EH (cell line): Measurements from ENCODE around the gene PLK3.
"Not testable (repeated sequence)": the region's sequence is repeated elsewhere in the genome, so short reads cannot be mapped to it uniquely, and the experiment has no call there.

Experiments
- DNase-seq: peaks from one replicate; pipeline ENCODE4 v3.0.0-alpha.2; 2015; ENCODE audit warnings: low read depth

Gene PLK3

DNA sequence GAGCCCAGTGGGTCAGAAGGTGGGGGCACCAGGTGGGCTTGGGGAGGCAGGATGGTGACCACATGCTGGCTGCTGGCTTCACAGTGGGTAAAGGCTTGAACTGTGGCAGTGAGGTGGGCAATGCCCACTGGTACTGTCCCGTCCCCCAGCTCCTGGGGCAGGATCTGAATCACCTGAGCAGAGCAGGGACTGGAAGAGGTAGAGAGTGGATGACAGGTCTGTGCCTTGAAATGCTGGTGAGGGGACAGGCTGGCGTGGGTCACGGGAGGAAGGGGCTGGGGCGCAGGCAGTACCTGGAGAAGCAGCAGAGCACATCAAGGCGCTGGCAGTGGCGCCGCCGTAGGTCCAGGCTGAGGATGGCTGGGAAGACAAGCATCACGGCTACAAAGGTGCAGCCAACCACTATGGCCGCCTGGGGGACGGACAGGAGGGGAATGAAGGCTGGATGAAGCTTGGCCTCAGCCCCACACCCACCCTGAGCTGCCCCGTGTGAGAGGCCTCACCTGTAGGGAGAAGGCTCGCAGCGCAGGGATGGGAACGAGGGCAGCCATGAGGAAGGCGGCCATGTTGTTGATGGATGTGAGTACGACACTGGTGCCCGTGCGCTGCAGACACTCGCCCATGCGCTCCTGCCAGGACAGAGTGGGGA, 27.9 kb downstream of the PLK3 start:
- DNase-seq = no peak

DNA sequence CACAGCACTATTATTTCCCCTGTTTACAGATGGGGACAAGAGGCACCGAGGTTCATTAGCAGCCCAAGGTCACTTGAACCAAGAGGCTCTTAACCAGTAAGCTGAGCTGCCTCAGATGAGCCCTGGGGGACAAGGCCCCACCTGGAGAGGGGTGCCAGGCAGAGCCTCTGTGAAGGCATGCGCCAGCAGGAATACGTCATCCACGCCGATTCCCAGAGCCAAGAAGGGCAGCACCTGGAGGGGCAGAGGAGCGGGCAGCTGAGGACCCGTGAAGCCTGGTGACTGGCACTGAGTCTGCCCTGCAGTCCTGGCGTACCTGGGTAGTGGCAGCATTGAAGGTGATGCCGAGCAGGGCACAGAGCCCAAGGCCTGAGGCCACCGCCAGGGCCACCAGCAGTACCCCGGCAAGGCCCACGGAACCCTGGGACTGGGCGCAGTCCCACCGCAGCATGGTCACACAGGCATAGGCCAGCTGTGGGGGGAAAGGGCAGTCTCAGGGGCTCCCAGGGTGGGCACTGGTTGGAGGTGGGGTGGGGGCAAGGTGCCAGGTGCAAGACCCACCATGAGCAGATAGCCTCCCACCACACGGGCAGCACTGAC, 28.8 kb downstream of the PLK3 start:
- DNase-seq = no peak

DNA sequence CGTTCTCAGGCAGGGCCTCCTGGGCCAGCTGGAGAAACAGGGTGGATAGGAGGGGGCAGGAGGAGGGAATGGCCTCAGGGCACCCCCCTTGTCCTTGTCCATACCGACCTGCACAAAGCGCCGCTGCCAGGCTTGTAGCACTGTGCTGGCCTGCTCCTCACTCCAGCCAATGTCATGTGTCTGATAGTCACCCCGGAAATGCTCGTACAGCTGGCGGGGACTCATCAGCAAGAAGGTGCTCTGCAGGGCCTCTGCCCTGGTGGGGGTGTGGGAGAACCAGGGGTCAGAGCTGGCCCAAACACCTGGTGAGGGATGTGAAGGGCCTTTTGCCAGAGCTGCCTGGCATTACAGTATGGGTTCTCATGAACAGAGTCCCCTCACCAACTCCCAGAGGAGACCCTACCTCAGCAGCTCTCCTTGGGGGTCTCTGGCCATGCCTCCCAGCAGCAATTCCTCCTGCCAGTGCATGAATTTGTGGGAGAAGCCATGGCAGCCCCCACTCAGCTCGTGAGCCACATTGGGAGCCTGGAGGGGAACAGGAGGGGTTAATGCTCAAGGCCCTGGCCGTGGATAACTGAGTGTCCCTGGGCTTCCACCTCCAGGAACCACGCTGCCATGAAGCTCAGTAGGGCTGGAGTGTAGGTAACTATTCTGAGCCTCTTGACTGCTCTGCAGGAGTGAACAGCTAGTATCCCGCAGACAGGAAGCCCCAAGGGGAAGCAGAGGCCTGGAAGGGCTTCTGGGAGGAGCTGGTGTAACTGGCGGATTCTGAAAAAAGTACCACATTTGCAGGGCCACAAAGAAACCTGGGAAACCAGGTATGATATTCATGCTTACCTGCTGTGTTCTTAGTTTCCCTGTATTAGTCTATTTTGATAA, 29.6 kb downstream of the PLK3 start:
- DNase-seq = no peak

DNA sequence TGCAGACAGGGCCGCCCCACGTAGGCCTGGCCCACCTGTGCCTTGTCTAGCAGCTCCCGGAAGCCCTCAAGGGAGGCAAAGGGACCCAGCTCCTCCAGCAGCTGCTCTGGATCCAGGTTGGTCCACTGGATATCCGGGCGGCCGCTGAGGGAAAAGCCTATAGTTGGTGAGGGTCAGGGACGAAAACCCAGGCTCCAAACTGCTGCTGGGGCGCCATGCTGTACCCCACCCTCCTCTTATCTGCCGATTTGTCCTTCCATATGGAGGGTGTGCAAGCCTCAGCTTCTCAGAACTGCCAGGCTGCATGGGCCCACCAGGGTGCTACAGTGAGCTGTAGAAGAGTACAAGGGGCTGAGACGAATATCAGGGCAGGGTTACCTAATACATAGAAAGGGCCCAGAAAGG, 30.7 kb downstream of the PLK3 start:
- no peak for DNase-seq

DNA sequence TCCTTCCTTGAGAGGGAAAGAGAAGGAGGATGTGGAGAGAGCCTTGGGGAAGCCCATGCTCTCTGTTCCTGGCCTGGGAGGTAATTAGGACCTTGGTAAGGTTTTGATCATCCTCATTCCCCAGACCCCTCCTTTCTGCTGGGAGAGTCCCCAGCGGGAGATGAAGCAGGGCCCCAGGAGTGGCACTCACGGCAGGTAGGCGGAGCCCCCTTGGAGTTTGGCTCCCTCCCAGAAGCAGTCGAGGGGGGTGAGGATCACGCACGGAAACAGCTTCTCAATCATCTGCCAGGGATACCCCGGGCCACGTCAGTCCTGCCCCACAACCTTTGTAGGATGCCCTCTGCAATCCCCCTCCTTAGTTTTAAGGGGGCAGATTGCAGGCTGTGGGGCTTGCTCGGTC, 31.3 kb downstream of the PLK3 start:
- no peak for DNase-seq

DNA sequence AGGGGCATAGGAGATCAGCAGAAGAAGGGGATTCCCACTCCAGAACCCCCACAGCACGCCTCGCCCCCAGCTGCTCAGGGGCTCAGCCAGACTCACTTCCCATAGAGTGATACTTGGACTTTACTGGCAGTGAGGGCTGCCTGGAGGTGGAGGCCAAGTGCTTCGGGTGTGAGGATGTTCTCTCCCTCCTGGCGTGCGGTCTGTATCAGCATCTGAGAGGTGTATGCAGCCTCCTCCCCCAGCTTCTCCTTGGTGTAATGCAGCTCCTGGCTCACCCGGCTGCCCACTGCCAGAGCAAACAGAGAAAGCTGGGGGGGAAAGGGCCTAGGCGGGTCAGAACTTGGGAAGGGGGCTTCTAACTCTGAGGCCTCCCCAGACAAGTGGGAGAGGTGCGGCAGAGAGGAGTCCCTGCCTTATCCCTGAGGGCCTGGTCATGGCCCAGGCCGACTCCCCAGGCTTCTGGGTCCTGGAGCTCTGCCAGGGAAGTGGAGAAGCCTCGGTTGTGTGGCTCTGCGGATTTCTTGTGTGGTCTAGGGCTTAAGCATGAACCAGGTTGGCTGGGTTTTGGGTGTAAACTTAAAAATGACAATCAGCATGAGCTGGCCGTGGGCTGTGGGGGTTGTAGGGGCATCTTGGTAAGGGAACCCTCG, 32.0 kb downstream of the PLK3 start:
- DNase-seq = no peak

DNA sequence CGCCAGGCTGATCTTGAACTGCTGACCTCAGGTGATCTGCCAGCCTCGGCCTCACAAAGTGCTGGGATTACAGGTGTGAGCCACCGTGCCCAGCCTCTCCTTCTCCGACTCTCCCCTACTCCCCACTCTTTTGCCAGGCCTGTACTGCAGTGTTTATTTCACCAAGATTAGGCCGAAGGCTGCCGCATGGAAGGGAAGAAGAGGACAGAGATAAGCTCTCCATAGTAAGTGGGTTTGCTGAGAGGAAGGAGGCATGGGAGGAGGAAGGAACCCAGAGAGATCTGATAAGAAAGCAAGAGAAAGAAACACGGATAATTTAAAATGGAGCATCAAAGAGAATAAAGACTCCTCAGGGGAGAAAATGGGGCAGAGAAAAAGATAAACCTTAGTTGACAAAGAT, 34.2 kb downstream of the PLK3 start:
- no peak for DNase-seq

DNA sequence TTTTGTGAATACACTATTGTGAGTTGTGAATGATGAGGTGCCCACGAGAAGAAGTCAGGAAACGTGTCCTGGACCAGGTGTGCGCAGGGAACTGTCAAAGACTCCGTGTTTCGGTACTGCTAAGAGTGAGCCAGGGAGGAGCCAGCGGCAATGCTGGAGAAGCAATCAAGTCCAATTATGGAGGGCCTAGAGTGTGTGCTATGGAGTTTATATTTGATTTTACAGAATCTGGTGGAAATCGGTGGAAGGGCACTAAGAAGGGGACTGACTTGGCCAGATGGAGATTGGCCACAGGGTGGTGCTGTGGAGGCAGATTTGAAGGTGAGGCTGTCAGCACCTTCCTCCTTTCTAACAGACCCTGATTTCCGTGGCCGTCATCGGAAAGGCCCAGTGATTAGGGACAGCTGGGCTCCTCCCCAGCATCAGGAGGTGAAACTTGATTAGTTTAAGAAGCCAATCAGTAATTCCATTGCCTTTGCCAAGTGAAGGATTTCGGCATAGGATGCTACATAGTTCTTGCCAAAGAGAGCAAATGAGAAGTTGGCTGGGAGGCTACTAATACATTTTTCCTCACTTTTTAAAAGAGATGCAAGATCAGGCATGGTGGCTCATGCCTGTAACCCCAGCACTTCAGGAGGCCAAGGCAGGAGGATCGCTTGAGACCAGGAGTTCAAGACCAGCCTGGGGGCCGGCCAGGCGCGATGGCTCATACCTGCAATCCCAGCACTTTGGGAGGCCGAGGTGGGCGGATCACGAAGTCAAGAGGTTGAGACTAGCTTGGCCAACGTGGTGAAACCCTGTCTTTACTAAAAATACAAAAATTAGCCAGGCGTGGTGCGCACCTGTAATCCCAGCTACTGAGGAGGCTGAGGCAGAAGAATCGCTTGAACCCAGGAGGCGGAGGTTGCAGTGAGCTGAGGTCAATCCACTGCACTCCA, 35.8 kb downstream of the PLK3 start:
- DNase-seq = peak; percentile 80

DNA sequence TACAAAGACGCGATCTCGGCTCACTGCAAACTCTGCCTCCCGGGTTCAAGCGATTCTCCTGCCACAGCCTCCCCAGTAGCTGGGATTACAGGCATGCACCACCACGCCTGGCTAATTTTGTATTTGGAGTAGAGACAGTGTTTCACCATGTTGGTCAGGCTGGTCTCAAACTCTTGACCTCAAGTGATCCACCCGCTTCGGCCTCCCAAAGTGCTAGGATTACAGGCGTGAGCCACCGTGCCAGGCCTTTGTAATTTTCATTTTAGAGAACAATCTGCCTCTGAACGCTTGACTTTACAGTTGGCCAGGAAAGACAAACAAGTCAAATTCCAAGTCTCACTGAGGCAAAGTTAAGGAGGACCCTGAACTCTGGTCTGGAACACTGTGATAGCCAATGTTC, 38.1 kb downstream of the PLK3 start:
- DNase-seq = not testable (repeated sequence)

DNA sequence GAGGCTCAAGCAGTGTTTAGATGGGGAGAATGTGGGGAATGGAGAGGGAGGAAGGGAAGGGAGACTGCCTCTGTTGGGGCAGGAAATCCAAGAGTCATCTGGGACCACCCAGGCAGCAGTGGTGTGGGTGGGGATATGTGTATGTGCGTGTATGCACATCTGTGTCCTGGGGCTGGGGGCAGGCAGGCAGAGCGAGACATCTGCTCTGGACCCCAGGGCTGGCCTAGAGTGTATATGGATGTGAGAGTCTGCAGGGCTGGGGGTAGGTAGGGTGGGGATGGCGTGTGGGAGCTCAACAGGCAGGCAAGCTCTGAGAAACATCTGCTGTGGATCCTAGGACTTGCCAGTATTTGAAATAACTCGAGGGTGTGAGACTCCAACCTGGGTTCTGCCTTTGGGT, 39.4 kb downstream of the PLK3 start:
- DNase-seq = no peak

DNA sequence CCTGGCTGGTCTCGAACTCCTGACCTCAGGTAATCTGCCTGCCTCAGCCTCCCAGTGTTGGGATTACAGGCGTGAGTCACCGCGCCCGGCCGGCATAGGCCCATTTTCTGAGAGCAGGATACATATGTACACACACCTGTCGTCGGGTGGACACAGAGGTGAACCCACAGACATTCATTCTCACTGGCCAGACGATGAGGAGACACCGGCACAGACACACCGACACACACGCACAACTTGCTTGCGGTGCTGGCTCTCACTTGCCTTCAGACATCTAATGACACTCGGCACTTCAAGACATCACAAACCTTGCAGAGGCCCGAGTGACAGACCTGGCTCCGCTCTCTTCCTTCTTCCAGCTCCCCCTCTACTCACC, 42.3 kb downstream of the PLK3 start:
- DNase-seq = no peak

DNA sequence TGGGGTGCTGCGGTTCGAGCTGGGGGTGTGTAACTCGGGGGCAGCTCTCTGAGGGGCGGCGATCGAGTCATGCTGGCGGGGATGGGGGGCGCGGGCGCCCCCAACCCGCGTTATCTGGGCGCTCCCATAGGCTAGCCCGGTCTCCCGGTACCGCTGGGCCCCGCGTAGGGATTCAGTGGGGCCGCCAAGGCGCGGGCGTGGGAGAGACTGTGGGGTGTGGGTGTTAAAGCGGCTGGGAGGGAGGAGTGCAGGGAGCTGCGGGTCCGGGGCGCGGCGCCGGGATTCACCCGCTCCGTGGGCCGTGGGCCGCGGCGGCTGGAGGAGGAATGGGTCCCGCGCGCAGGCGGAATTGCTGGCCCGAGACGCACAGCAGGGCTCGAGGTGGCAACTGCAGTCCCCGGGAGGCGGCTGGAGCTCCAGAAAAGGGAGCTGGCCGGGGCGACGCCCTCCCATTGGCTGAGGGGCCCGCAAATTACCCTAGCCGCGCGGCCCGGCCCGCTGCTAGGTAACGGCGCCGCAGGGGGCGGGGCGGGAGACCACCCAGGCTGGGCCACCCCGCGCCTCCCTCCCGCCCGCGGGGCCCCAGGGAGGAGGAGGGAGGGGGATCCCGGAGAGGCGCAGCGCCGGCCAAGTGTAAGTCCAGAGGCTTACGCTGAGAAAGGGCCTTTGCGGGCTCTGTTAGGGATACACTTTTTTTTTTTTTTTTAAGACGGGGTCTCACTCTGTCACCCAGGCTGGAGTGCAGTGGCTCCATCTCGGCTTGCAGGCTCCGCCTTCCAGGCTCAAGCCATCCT, 42.9 kb downstream of the PLK3 start, which contains the start of gene PTCH2:
PTCH2 (minus strand) TSS at position 392 of the 794 bp plus-strand sequence; CDS start at position 71, 321 bp downstream.
- DNase-seq = peak; percentile 78

DNA sequence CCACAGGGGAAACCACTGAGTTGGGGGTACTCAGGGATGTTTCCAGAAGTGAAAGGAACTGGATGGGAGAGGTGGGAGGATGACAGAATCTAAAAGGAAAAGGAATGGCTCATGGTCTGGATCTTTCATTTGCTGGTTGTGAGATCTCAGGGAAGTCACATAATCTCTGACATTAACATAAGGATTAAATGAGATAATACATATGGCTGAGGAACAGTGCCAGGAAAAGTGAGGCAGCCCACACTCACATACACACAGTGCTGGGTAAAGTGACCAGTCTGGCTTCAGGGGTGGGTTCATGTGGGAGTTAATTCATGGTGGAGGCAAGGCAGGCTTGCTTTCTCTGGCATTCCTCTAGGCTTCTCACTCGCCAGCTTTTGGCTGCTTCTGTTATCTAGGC, 46.8 kb downstream of the PLK3 start:
- no peak for DNase-seq

DNA sequence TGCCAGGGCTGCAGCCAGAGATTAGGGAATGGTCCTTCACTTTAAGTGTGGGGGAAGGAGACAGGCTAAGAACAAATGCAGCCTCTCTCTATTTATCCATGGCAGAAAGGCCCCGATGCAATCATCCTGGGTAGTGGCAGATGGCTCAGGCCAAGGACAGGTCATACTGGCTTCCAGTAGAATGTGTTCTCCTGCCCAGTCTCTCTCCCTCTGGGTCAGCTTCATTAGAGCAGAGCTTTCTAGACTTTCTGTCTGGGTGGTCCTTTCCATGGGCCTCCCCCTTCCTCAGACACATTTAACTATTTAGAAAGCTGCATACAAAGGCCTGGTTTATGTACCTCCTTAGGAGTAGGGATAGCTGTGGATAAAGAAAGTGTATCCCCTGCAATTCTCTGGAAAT, 47.7 kb downstream of the PLK3 start:
- DNase-seq = no peak

DNA sequence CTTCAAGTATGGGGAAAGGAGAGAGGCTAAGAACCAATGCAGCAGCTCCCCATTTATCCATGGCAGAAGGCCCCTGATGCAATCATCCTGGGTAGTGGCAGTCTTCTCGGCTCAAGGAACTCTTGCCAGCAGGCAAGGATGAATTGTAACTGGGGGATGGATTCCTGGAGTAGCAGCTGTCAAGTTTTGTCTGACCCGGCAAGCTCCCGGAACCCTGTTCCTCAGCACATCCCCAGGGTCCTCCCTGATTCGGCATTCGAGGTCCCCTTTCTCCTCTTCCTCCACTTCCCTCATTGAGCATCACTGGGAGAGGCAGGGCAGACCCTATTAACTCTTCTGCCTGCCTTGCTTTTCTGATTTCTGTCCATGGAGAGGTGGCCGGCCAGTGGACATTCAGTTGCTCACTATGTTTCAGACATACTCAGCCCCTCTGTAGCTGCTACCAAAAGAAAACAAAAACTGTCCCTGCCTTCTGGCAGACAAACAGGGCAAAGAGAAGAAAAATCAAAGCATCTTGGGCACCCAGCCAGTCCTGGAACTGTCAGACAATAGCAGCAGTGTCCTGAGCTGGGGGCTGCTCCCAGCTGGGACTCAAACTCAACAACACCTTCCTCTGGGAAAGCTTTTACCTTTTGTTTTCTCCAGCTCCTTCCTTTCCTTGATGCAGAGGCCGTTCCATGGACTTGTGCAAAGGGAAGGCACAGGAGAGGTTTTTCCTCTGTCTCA, 48.4 kb downstream of the PLK3 start:
- no peak for DNase-seq

DNA sequence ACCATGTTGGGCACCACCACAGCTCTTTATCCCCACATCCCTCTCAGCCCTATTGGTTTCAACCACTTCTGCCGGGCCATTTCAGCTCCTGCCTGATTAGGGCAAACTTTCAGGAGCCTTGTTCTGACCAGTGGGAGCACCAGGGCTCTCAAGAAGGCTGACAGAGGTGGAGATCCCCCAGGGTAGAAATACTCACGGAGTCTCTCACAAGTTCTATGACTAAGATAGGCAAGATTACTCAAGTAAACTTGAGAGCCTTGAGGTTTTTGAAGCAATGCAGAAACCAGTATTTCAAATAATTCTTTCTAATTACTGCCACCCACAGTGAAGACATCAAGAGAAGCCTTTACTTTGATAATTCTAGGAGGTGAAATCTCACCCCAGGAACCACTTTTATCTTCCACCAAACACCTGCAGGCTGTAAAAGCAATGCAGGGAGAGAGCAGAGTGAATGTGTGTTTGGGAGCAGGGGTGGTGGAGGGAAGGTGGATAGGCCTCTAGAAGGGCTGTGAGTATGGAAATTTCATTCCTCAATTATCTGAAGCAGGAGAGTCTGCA, 49.5 kb downstream of the PLK3 start:
- DNase-seq = peak; percentile 24

DNA sequence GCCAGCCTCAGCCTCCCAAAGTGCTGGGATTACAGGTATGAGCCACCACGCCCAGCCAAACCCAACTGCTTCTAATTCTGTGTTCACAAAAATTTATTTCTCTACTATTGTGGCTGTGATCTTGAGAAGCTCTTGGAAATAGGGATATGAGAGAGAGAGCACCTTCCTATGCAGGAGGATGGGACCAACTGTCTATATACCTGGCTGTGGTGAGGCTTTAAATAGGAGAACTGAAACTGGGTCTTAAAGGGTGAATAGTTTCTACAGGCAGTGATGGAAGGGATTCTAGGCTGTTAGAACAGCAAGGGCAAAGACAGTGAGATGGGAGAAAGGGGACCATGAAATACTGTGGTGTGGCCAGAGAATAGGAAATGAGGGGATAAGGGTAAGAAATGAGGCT, 51.1 kb downstream of the PLK3 start:
- DNase-seq = no peak

DNA sequence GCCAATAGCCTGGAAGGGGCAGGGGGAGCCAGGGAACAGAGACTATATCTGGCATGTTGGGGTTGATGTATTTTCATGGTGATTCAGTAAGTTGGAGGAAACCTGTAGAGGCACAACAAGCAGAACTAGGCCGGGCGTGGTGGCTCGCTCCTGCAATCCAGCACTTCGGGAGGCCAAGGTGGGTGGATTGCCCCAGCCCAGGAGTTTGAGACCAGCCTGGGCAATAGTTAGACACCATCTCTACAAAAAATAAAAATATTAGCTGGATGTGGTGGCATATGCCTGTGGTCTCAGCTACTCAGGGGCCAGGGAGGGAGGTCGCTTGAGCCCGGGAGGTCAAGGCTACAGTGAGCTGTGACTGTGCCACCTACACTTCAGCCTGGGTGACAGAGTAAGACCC, 53.0 kb downstream of the PLK3 start:
- no peak for DNase-seq

DNA sequence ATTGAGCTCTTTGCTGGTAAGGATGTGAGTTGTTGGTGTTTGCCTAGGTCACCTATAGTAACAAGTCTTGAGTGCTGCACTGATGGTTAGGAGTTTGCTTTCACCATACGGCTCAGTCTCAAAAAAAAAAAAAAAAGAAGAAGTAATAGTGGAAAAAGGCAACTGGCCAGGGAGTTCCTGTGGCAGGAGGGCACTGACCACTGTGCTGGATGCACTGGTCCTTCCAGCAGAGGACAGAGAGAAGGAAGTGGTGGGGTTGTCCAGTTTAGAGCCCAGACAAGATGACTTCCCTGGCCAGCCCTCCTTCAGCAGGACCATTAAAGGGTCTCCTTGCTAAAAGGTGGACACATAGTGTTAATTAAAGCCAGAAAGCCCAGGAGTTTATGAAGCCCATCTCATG, 54.8 kb downstream of the PLK3 start:
- DNase-seq = no peak
